GM12801 (cell line): ENCODE measurements around the gene ZDHHC1.

Experiments used
- TF ChIP-seq, protein P1 (sequence below): IDR thresholded peaks from one replicate; pipeline ENCODE4 v1.5.1; 2011; ENCODE audit warnings: control low read depth; ENCODE audit not compliant: insufficient read length; ENCODE audit errors: extremely low read depth

The ZDHHC1 gene

DNA sequence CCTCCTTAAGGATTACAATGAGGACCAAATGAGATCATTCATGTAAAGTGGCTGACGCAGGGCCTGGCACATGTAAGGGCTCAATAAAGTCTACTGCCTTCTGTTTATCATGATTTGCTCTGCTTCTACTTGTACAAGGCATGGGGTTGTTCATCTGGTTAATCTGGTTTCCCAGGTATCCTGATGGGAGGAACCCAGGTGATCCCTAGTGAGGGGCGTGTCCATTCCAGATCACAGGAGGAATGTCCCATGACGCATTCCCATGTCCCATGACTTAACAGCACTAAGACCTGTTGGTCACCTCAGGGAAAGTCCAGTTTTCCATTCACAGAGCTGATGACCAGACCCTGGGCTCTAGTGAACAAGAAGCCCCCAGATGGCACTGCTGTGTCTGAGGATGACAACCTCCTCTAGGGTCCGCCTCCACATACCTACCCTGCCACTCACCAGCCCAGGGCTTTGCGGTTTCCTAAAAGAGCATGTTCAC, 11.5 kb downstream of the ZDHHC1 start:
- TF ChIP-seq, protein P1, sequence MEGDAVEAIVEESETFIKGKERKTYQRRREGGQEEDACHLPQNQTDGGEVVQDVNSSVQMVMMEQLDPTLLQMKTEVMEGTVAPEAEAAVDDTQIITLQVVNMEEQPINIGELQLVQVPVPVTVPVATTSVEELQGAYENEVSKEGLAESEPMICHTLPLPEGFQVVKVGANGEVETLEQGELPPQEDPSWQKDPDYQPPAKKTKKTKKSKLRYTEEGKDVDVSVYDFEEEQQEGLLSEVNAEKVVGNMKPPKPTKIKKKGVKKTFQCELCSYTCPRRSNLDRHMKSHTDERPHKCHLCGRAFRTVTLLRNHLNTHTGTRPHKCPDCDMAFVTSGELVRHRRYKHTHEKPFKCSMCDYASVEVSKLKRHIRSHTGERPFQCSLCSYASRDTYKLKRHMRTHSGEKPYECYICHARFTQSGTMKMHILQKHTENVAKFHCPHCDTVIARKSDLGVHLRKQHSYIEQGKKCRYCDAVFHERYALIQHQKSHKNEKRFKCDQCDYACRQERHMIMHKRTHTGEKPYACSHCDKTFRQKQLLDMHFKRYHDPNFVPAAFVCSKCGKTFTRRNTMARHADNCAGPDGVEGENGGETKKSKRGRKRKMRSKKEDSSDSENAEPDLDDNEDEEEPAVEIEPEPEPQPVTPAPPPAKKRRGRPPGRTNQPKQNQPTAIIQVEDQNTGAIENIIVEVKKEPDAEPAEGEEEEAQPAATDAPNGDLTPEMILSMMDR = no peak

DNA sequence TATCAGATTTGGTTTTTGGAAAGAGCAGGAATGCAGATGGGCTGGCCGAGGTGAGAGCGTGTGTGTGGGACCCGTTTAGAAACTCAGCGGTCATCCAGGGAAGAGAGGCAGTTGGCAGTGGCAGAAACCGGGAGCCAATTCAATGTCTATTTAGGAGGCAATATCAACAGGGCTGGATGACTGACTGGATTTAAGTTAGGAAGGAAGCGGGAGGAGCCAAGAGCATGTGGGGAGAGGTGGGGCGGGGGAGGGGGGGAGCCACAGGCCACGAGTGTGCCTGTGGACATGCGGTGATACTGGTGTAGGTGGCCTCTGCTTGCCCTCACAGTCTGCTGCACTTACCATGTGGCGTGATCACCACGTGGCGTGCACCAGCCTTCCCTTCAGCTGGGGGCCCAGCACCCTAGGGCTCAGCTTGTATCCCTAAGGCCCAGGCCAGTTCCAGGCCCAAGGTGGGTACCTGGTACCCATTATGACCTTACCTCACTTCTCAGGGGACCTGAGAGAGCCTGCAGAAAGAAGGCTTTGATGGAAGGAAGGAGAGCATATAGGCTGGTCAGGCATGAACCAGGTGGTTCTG, 12.2 kb downstream of the ZDHHC1 start:
- TF ChIP-seq, protein P1 = no peak

DNA sequence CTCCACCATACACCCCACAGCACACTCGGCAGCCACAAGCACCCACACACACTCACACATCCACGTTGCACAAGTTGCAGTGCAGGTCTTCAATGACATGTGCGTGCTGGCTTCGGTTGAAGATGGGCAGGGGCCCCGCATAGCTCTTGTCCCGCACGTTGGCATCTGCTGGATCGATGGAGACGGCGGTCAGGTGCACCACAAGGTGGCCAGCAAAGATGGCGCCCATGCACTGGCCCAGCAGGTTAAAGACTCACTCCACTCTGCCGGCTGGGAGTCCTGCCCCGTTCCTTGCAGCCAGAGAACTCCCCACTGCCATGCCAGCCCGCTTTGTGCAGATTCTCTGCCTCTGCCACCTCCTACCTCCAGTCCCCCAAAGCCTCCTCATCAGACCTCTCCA, 15.4 kb downstream of the ZDHHC1 start:
- TF ChIP-seq, protein P1 = no peak

DNA sequence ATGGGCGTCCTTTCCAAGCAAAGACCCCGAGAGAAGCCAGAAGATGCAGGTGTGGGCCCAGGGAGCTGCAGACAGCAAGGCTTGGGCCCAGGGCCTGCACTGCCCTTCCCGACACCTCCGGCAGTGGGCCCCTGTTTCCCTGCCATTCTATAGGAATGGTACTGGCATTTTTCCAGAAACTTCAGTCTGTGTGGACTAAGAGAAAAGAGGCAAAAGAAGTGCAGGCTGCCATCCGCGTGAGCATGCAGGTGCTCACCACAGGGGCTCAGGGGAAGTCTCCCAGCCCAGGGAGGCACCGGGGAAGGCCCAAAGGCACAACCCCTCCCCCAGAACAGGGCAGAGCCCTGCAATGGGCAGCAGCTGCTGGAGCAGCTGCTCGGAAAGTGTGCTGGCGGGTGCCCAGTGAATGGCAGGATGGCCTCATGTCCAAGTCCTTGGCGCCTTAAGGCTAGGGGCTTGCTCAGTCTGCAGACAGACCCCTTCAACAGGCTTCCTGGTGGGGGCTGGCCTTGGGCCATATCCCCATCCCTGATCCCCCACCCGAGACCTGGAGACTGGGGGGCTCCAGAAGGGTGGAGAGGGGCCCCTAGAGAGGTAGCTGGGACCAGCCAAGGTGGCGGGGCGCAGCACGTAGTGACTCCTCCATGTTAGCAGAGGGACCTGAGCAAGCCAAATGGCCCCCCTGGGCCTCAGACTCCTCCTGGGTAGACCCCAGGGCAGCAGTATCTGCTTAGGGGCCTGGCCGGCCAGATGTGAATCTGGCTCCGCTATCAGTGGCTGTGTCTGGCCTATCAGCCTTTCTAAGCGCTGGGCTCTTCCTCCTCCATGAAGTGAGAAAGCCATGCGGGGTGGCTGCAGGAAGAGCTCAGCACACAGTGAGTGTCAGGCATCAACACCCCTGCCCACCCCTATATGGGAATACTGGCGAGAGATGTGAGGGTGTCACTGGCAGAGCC, 16.2 kb downstream of the ZDHHC1 start:
- TF ChIP-seq, protein P1 = no peak

DNA sequence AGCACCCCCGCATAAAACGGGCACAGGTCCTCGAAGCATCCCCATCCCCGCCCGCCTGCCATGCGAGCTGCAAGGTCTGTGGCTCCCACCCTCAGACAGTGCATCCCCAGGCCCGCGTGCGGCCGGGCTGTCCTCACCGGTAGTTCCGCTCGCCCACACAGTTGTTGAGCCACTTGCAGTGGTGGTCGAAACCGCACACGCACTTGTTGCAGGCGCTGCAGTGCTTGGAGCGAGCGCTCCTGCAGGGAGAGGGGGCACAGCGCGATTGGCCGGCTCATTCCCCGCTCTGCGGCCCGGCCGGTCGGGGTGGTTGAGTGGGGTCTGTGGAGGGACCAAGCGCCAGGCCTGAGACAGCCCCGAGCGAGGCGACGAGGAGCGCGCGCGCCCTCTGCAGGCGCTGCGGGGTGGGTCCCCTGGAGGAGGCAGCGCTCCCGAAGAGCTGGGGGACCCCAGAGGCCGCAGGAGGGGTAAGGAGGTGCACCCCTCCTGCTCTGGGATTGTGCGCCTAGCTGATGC, 17.0 kb downstream of the ZDHHC1 start:
- TF ChIP-seq, protein P1 = no peak

DNA sequence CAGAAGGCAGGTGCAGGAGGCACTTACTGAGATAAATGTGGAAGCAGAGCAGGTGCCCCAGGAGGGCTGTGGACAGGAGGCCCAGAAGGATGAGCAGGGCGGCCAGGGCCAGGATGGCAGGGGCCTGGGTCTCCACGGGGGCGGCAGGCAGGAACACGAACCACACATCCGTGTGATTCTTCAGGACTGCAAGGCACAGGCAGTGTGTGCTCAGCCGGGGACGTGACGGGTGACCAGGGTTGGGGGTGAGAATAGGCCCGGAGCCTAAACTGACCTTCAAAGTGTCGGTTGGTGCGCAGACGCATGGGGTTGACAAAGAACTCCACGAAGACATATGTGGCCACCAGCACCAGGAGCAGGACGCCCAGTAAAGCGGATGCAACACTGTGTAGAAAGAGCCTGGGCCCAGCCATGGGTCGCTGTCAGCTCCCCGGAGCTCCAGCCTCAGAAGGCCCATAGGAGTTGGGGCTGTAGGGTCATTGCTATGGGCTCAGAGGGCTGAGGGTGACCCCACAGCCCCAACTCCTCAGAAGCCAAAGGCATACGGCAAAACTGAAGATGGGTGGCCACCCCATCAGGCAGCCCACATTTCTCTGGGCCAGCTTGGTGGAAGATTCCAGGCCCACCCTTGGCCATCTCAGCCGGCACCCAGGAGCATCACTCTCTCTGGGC, 17.6 kb downstream of the ZDHHC1 start:
- TF ChIP-seq, protein P1 = no peak
